GM10847 (cell line): ENCODE results near the gene MLLT10.

ENCODE experiments used
- POLR2A ChIP-seq: IDR thresholded peaks from 2 replicates; pipeline ENCODE4 v1.6.1; 2011; ENCODE audit not compliant: insufficient read length; ENCODE audit errors: extremely low read depth

Gene MLLT10

GRCh38 chr10:21707498-21707897 is 173.5 kb downstream of the MLLT10 start:
- no peak for TF ChIP-seq POLR2A

- no peak for TF ChIP-seq POLR2A
Measured at GRCh38 chr10:21712975-21713374, 178.9 kb downstream of the MLLT10 start.

- no peak for TF ChIP-seq POLR2A
Measured at GRCh38 chr10:21715531-21716195, 181.6 kb downstream of the MLLT10 start.

- TF ChIP-seq POLR2A = no peak
Measured at GRCh38 chr10:21719502-21719901, 185.5 kb downstream of the MLLT10 start.

- no peak for TF ChIP-seq POLR2A
Measured at GRCh38 chr10:21720090-21720489, 186.1 kb downstream of the MLLT10 start.

GRCh38 chr10:21721000-21721665 is 187.1 kb downstream of the MLLT10 start:
- no peak for TF ChIP-seq POLR2A

- no peak for TF ChIP-seq POLR2A
Measured at GRCh38 chr10:21722209-21722608, 188.2 kb downstream of the MLLT10 start.

GRCh38 chr10:21724020-21724589 is 190.1 kb downstream of the MLLT10 start:
- TF ChIP-seq POLR2A = no peak

- TF ChIP-seq POLR2A = no peak
Measured at GRCh38 chr10:21724687-21725367, 190.8 kb downstream of the MLLT10 start.

- no peak for TF ChIP-seq POLR2A
Measured at GRCh38 chr10:21726601-21727225, 192.7 kb downstream of the MLLT10 start.

GRCh38 chr10:21727452-21728168 is 193.6 kb downstream of the MLLT10 start:
- TF ChIP-seq POLR2A = no peak

GRCh38 chr10:21728618-21729017 is 194.6 kb downstream of the MLLT10 start:
- TF ChIP-seq POLR2A = no peak

- no peak for TF ChIP-seq POLR2A
Measured at GRCh38 chr10:21732067-21732772, 198.2 kb downstream of the MLLT10 start.

- TF ChIP-seq POLR2A = no peak
Measured at GRCh38 chr10:21733710-21734109, 199.7 kb downstream of the MLLT10 start.
